B cell (primary cell): Measurements from ENCODE around the gene KRTCAP2. TPM values are rescaled to one million over a fixed set of nuclear protein-coding genes. Genes with fewer than 3 reads are reported as not detected.

Source experiments
- ATAC-seq: fragments of 200-7000 bp; cut with Tn5 transposase; one replicate; pipeline ENCODE4 v1.10.0; 2021; ENCODE audit warnings: low read depth, mild to moderate bottlenecking, moderate number of reproducible peaks, moderate library complexity
- CTCF ChIA-PET: fragments of 350-600 bp; sonication (Branson Sonifier 250); formaldehyde crosslinking; loops from one replicate; lab custom pipeline; 2021; ENCODE audit warnings: antibody characterized with exemption, inconsistent platforms; lab: Charles Lee
- POLR2A ChIA-PET: fragments of 350-600 bp; sonication (Branson Sonifier 250); formaldehyde crosslinking; loops from one replicate; lab custom pipeline; 2021; ENCODE audit warnings: antibody characterized with exemption; lab: Charles Lee
- DNase-seq: peaks from one replicate; pipeline ENCODE4 v3.0.0; 2013
- H2AFZ ChIP-seq: 2 replicates; pipeline ENCODE4 v1.6.1; 2012; ENCODE audit warnings: mild to moderate bottlenecking, low read depth, low read length; ENCODE audit not compliant: insufficient read depth, poor library complexity, severe bottlenecking
- H3K27ac ChIP-seq, 2 donors: 1 replicate in 1 of 2; 2 replicates in 1 of 2; pipeline ENCODE4 v1.5.1; 2012 to 2013; ENCODE audit warnings: low read length in 2 of 2, mild to moderate bottlenecking in 2 of 2, moderate library complexity in 1 of 2
- H3K27me3 ChIP-seq, 4 experiments: fragments of 200-600 bp in 1 of 4; sonication (generic) in 1 of 4; replicated peaks in 1 of 4; 1 replicate in 2 of 4; 2 replicates in 2 of 4; pipeline versions ENCODE4 v1.6.1 to v1.7.0; 2013 to 2016; ENCODE audit warnings: low read length in 3 of 4, mild to moderate bottlenecking in 2 of 4, mixed read lengths in 1 of 4, moderate library complexity in 1 of 4; ENCODE audit not compliant: insufficient read depth in 4 of 4, control insufficient read depth in 3 of 4; ENCODE audit errors: control extremely low read depth in 1 of 4
- H3K36me3 ChIP-seq, 2 experiments: replicated peaks in 1 of 2; 1 replicate in 1 of 2; 2 replicates in 1 of 2; pipeline versions ENCODE4 v1.6.1 to v1.7.1; 2013; ENCODE audit warnings: low read length in 1 of 2; ENCODE audit not compliant: insufficient read depth in 2 of 2, control insufficient read depth in 1 of 2; ENCODE audit errors: control extremely low read depth in 1 of 2, extremely low read depth in 1 of 2
- H3K4me1 ChIP-seq, 2 donors: fragments of 200-600 bp in 1 of 2; sonication (generic) in 1 of 2; 1 replicate in 1 of 2; 2 replicates in 1 of 2; pipeline versions ENCODE4 v1.5.1 to v1.6.1; 2013 to 2017; ENCODE audit warnings: low read length in 2 of 2; ENCODE audit not compliant: control insufficient read depth in 2 of 2, insufficient read depth in 2 of 2
- H3K4me2 ChIP-seq: replicated peaks from 2 replicates; pipeline ENCODE3; 2012; ENCODE audit warnings: mild to moderate bottlenecking, low read depth, low read length; ENCODE audit not compliant: poor library complexity, severe bottlenecking
- H3K4me3 ChIP-seq, 5 experiments: fragments of 200-600 bp in 1 of 5; sonication (generic) in 1 of 5; 1 replicate in 3 of 5; 2 replicates in 2 of 5; pipeline versions ENCODE4 v1.5.1 to v1.7.0; 2011 to 2016; ENCODE audit warnings: low read length in 4 of 5, mild to moderate bottlenecking in 4 of 5, low read depth in 2 of 5, control low read depth in 1 of 5, moderate library complexity in 1 of 5; ENCODE audit not compliant: insufficient read depth in 1 of 5; ENCODE audit errors: control extremely low read depth in 1 of 5, extremely low read depth in 1 of 5
- H3K79me2 ChIP-seq: fragments of 200-600 bp; sonication (generic); one replicate; pipeline ENCODE4 v1.6.0; 2016; ENCODE audit warnings: low read length; ENCODE audit not compliant: control insufficient read depth, insufficient read depth
- H3K9ac ChIP-seq: fragments of 200-600 bp; sonication (generic); 2 replicates; pipeline ENCODE4 v1.6.1; 2017; ENCODE audit warnings: mild to moderate bottlenecking, low read length, moderate library complexity
- H3K9me3 ChIP-seq, 3 donors: one replicate each; pipeline versions ENCODE4 v1.6.1 to v1.7.1; 2013; ENCODE audit warnings: low read length in 2 of 3; ENCODE audit not compliant: control insufficient read depth in 2 of 3, insufficient read depth in 1 of 3; ENCODE audit errors: control extremely low read depth in 1 of 3
- H4K20me1 ChIP-seq: 2 replicates; pipeline ENCODE4 v1.6.0; 2012; ENCODE audit warnings: mild to moderate bottlenecking, low read length; ENCODE audit not compliant: insufficient read depth, control insufficient read depth, poor library complexity, severe bottlenecking
- H3K27ac Mint-ChIP-seq: one replicate; pipeline ENCODE4 v1.8.0; 2021; ENCODE audit warnings: mixed read lengths
- H3K27me3 Mint-ChIP-seq: one replicate; pipeline ENCODE4 v1.8.0; 2021; ENCODE audit warnings: mixed read lengths
- H3K4me1 Mint-ChIP-seq: one replicate; pipeline ENCODE4 v1.8.0; 2021; ENCODE audit warnings: mixed read lengths
- H3K4me3 Mint-ChIP-seq: one replicate; pipeline ENCODE4 v1.8.0; 2021; ENCODE audit warnings: mixed read lengths
- H3K9me3 Mint-ChIP-seq: one replicate; pipeline ENCODE4 v1.8.0; 2022; ENCODE audit warnings: mixed read lengths; ENCODE audit not compliant: insufficient read depth
- CTCF ChIP-seq: fragments of 200-600 bp; IDR thresholded peaks from one replicate; pipeline ENCODE4 v1.8.0; 2022; ENCODE audit warnings: antibody characterized with exemption, mild to moderate bottlenecking
- WGBS: methylation state at CpG from one replicate; pipeline ENCODE4 v1.1.5; 2013; ENCODE audit warnings: missing lambda C conversion rate; ENCODE audit not compliant: insufficient coverage; 5-methylcytosine and 5-hydroxymethylcytosine counted together
- intact Hi-C: fragments of 100-400 bp; cut with micrococcal nuclease; formaldehyde crosslinking; loops from one replicate; pipeline ENCODE4 v1.10.0; 2022
- polyA plus RNA-seq: library from polyadenylated mRNA; depleted of rRNA; stranded (reverse); fragments of >200 nt; gene quantifications from 2 replicates; pipeline ENCODE4 v1.2.3, GENCODE V29; 2012
- total RNA-seq, 2 donors: library from RNA; stranded (reverse); fragments of 120-200 nt in 1 of 2; gene quantifications; 1 replicate in 1 of 2; 2 replicates in 1 of 2; pipeline versions ENCODE4 v1.2.3 to v1.2.4, GENCODE V29; 2013 to 2022

KRTCAP2 gene
- total and polyA plus RNA-seq, 2 donors (not counting 1 experiment from before 2014, with no cell fraction given), result 151 to 259 TPM

DNA sequence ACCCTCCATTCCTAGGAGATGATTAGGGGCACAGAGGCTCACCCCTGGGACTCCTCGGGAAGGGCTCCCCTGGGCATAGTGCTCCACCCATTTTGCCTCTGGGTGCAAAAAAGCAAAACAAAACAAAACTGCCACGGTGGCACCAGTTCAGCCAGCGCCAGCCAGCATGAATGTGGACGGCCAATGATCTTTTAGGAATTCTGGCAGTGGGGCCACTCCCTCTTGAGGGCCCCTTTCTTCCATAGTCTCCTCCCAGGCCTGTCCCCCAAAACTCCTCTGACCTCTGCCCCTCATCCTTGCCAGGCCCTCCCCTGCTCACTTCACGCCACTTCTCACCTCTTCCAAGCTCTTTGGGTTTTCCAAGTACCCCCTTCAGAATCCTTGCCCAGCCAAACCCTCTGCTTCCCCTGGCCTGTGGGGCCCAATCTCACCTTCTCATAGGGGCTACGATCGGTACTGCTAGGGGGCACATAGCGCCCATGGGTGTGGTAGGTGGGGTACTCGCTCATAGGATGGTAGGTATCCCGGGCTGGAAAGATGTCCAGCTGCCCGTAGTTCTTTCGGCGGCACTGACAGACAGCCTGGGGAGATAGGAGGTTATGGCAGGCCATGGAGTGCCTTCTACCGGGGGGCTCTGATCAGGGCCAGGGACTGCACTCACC lies 13.8 kb upstream of the KRTCAP2 start:
- Histone ChIP-seq H3K9ac (no peak overlapping the region), H3K36me3 (no peaks in the 10 kb centered on the region), H3K4me2 (no peak overlapping the region), H3K4me1 (peaks cover 18 to 31% of the 10 kb centered on the region in 2 donors), H3K27me3 (no peaks in the 10 kb centered on the region), H3K27ac (no peak overlapping the region), H3K79me2 (no peaks in the 10 kb centered on the region), H2AFZ (no peak overlapping the region), H4K20me1 (no peaks in the 10 kb centered on the region), H3K9me3 (no peaks in the 10 kb centered on the region), H3K4me3 (no peak overlapping the region)
- Mint-ChIP-seq H3K4me3 (no peak overlapping the region), H3K4me1 (peaks cover 28% of the 10 kb centered on the region), H3K27ac (peak overlapping the region; percentile 3), H3K27me3 (no peaks in the 10 kb centered on the region), H3K9me3 (no peaks in the 10 kb centered on the region)
- ATAC-seq, result no peak
- intact Hi-C loops, result no loop called here
- 88% methylated on average over 12 of the region's 14 CpGs for WGBS
- POLR2A ChIA-PET, result no interaction called here
- CTCF ChIA-PET, result interaction anchor here (1.8 to 2.4 kb wide), 2 partner anchors 13 to 21 kb away, joined by 4 to 11 read pairs; partner anchors contain the start of gene THBS3
- TF ChIP-seq CTCF, result no peak
- no peak for DNase-seq

GRCh38 chr1:155186067-155186793 lies 13.1 kb upstream of the KRTCAP2 start:
- TF ChIP-seq CTCF, result no peak
- no peak overlapping the region for H2AFZ ChIP-seq
- H3K4me1 Mint-ChIP-seq, result peaks cover 28% of the 10 kb centered on the region
- no peak overlapping the region for H3K4me3 ChIP-seq
- H3K4me1 ChIP-seq, result peaks cover 18 to 31% of the 10 kb centered on the region in 2 donors
- no peaks in the 10 kb centered on the region for H3K79me2 ChIP-seq
- no peaks in the 10 kb centered on the region for H4K20me1 ChIP-seq
- H3K4me3 Mint-ChIP-seq, result no peak overlapping the region
- ATAC-seq, result no peak
- WGBS, result 96% methylated on average over 4 of the region's 8 CpGs
- no peak overlapping the region for H3K27ac Mint-ChIP-seq
- peak overlapping the region; percentile 59 for H3K4me2 ChIP-seq
- H3K27me3 ChIP-seq, result no peaks in the 10 kb centered on the region
- no peaks in the 10 kb centered on the region for H3K9me3 Mint-ChIP-seq
- H3K27me3 Mint-ChIP-seq, result no peaks in the 10 kb centered on the region
- H3K9ac ChIP-seq, result no peak overlapping the region
- no peaks in the 10 kb centered on the region for H3K36me3 ChIP-seq
- no peaks in the 10 kb centered on the region for H3K9me3 ChIP-seq
- POLR2A ChIA-PET, result interaction anchor here (1.8 to 1.9 kb wide), 2 partner anchors 8 to 37 kb away, joined by 6 to 11 read pairs; no protein-coding TSS in a partner anchor
- no peak for DNase-seq
- intact Hi-C loops, result no loop called here
- H3K27ac ChIP-seq, result peak overlapping the region in 1 of 2 donors; percentile 41
- CTCF ChIA-PET, result interaction anchor here (1.2 to 2.8 kb wide), 5 partner anchors 9 to 38 kb away, joined by 4 to 27 read pairs (median 8); partner anchors contain the start of genes KRTCAP2, THBS3 and TRIM46
